GM12878 (cell line): Measurements from ENCODE around the gene TNP2. TPM values are rescaled to one million over a fixed set of nuclear protein-coding genes. Genes with fewer than 3 reads are reported as not detected.

Experiments used
- CEBPZ ChIP-seq: fragments of 150-350 bp; IDR thresholded peaks from 2 replicates; pipeline ENCODE4 v1.6.1; 2016; ENCODE audit warnings: low read depth, low read length
- EGR1 ChIP-seq, 2 experiments: IDR thresholded peaks; 1 replicate in 1 of 2; 2 replicates in 1 of 2; pipeline ENCODE4 v1.6.1; 2011 to 2012; ENCODE audit warnings: low read depth in 2 of 2, low read length in 2 of 2, borderline replicate concordance in 1 of 2, mild to moderate bottlenecking in 1 of 2, moderate library complexity in 1 of 2
- FOXK2 ChIP-seq: fragments of 450-650 bp; IDR thresholded peaks from 2 replicates; pipeline ENCODE4 v1.6.1; 2017; ENCODE audit warnings: mild to moderate bottlenecking, moderate library complexity
- MYC ChIP-seq: IDR thresholded peaks from 2 replicates; pipeline ENCODE4 v1.6.1; 2011; ENCODE audit warnings: mild to moderate bottlenecking, low read length, moderate library complexity, inconsistent platforms; ENCODE audit not compliant: insufficient read depth, insufficient replicate concordance, insufficient read length, severe bottlenecking
- polyA plus RNA-seq, 11 experiments: library from polyadenylated mRNA; depleted of rRNA in 4 of 11; unstranded in 6 of 11; stranded (reverse) in 5 of 11; fragments of >200 nt; fragmentation: Nextera tagmentation in 4 of 11; fragmentation: Illumina TruSeq in 1 of 11; extraction: Ambion mirVana in 4 of 11; extraction: Trizol in 1 of 11; gene quantifications; 1 replicate in 1 of 11; 2 replicates in 10 of 11; pipeline versions ENCODE4 v1.2.1 to v1.2.3, GENCODE V29; 2011 to 2016; ENCODE audit warnings: inconsistent platforms in 2 of 11, missing spikeins in 2 of 11, low read depth in 1 of 11
- total RNA-seq, 4 experiments: library from RNA; depleted of rRNA in 3 of 4; stranded (reverse); fragments of >200 nt in 3 of 4; fragmentation: Illumina TruSeq in 1 of 4; extraction: Trizol in 1 of 4; gene quantifications; 2 replicates each; pipeline versions ENCODE4 v1.2.1 to v1.2.3, GENCODE V29; 2013 to 2021
- TF ChIP-seq, protein P1 (sequence below): fragments of 450-650 bp; formaldehyde crosslinking; IDR thresholded peaks from 2 replicates; pipeline ENCODE4 v1.4.0; 2022; ENCODE audit warnings: mild to moderate bottlenecking, moderate library complexity
- TF ChIP-seq, protein P2 (sequence below): fragments of 450-650 bp; formaldehyde crosslinking; IDR thresholded peaks from 2 replicates; pipeline ENCODE4 v1.4.0; 2020; ENCODE audit warnings: mild to moderate bottlenecking, moderate library complexity

The TNP2 gene
- total and polyA plus RNA-seq, 10 of the 15 experiments (the other 5 are each of a cell fraction or from before 2014, with no cell fraction given) = not detected

DNA sequence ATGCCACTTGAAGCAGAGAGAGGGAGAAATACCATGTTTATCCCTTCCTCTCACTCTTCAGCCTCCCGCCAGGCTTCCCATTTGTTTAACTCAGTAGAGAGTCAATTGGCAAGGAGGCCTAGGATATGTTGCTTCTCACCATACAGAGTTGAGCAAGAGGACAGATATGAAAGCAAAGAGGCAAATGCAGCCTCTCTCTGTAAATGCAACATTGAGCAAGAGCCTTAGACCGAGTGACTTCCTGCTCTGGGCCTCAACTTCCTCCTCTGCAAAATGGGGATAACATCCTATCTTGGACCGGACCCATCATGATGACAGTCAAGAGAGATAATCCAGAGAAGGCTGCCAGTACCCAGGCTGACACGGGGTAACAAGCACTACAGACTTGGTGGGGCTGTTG, 49.9 kb downstream of the TNP2 start (continued):
- TF ChIP-seq, protein P1, sequence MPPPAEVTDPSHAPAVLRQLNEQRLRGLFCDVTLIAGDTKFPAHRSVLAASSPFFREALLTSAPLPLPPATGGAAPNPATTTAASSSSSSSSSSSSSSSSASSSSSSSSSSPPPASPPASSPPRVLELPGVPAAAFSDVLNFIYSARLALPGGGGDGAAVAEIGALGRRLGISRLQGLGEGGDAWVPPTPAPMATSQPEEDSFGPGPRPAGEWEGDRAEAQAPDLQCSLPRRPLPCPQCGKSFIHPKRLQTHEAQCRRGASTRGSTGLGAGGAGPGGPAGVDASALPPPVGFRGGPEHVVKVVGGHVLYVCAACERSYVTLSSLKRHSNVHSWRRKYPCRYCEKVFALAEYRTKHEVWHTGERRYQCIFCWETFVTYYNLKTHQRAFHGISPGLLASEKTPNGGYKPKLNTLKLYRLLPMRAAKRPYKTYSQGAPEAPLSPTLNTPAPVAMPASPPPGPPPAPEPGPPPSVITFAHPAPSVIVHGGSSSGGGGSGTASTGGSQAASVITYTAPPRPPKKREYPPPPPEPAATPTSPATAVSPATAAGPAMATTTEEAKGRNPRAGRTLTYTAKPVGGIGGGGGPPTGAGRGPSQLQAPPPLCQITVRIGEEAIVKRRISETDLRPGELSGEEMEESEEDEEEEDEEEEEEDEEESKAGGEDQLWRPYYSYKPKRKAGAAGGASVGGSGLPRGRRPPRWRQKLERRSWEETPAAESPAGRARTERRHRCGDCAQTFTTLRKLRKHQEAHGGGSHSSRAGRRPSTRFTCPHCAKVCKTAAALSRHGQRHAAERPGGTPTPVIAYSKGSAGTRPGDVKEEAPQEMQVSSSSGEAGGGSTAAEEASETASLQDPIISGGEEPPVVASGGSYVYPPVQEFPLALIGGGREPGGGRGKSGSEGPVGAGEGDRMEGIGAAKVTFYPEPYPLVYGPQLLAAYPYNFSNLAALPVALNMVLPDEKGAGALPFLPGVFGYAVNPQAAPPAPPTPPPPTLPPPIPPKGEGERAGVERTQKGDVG = no peak
- TF ChIP-seq EGR1 (IDR thresholded peaks at IDR 0.05; ENCODE audit: borderline replicate concordance in 1 of 2, low read depth in 2 of 2, low read length in 2 of 2) = no peak
- TF ChIP-seq MYC = no peak
- no peak for TF ChIP-seq CEBPZ
- TF ChIP-seq, protein P2, sequence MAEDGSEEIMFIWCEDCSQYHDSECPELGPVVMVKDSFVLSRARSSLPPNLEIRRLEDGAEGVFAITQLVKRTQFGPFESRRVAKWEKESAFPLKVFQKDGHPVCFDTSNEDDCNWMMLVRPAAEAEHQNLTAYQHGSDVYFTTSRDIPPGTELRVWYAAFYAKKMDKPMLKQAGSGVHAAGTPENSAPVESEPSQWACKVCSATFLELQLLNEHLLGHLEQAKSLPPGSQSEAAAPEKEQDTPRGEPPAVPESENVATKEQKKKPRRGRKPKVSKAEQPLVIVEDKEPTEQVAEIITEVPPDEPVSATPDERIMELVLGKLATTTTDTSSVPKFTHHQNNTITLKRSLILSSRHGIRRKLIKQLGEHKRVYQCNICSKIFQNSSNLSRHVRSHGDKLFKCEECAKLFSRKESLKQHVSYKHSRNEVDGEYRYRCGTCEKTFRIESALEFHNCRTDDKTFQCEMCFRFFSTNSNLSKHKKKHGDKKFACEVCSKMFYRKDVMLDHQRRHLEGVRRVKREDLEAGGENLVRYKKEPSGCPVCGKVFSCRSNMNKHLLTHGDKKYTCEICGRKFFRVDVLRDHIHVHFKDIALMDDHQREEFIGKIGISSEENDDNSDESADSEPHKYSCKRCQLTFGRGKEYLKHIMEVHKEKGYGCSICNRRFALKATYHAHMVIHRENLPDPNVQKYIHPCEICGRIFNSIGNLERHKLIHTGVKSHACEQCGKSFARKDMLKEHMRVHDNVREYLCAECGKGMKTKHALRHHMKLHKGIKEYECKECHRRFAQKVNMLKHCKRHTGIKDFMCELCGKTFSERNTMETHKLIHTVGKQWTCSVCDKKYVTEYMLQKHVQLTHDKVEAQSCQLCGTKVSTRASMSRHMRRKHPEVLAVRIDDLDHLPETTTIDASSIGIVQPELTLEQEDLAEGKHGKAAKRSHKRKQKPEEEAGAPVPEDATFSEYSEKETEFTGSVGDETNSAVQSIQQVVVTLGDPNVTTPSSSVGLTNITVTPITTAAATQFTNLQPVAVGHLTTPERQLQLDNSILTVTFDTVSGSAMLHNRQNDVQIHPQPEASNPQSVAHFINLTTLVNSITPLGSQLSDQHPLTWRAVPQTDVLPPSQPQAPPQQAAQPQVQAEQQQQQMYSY = no peak
- TF ChIP-seq FOXK2 = no peak
